B cell (primary cell): ENCODE data around the gene LGI4. TPM values are rescaled to one million over a fixed set of nuclear protein-coding genes. Genes with fewer than 3 reads are reported as not detected.

Source experiments
- ATAC-seq: fragments of 200-7000 bp; cut with Tn5 transposase; one replicate; pipeline ENCODE4 v1.10.0; 2021; ENCODE audit warnings: low read depth, mild to moderate bottlenecking, moderate number of reproducible peaks, moderate library complexity
- CTCF ChIA-PET: fragments of 350-600 bp; sonication (Branson Sonifier 250); formaldehyde crosslinking; loops from one replicate; lab custom pipeline; 2021; ENCODE audit warnings: antibody characterized with exemption, inconsistent platforms; lab: Charles Lee
- POLR2A ChIA-PET: fragments of 350-600 bp; sonication (Branson Sonifier 250); formaldehyde crosslinking; loops from one replicate; lab custom pipeline; 2021; ENCODE audit warnings: antibody characterized with exemption; lab: Charles Lee
- DNase-seq: peaks from one replicate; pipeline ENCODE4 v3.0.0; 2013
- H2AFZ ChIP-seq: 2 replicates; pipeline ENCODE4 v1.6.1; 2012; ENCODE audit warnings: mild to moderate bottlenecking, low read depth, low read length; ENCODE audit not compliant: insufficient read depth, poor library complexity, severe bottlenecking
- H3K27ac ChIP-seq, 2 donors: 1 replicate in 1 of 2; 2 replicates in 1 of 2; pipeline ENCODE4 v1.5.1; 2012 to 2013; ENCODE audit warnings: low read length in 2 of 2, mild to moderate bottlenecking in 2 of 2, moderate library complexity in 1 of 2
- H3K27me3 ChIP-seq, 4 experiments: fragments of 200-600 bp in 1 of 4; sonication (generic) in 1 of 4; replicated peaks in 1 of 4; 1 replicate in 2 of 4; 2 replicates in 2 of 4; pipeline versions ENCODE4 v1.6.1 to v1.7.0; 2013 to 2016; ENCODE audit warnings: low read length in 3 of 4, mild to moderate bottlenecking in 2 of 4, mixed read lengths in 1 of 4, moderate library complexity in 1 of 4; ENCODE audit not compliant: insufficient read depth in 4 of 4, control insufficient read depth in 3 of 4; ENCODE audit errors: control extremely low read depth in 1 of 4
- H3K36me3 ChIP-seq, 2 experiments: replicated peaks in 1 of 2; 1 replicate in 1 of 2; 2 replicates in 1 of 2; pipeline versions ENCODE4 v1.6.1 to v1.7.1; 2013; ENCODE audit warnings: low read length in 1 of 2; ENCODE audit not compliant: insufficient read depth in 2 of 2, control insufficient read depth in 1 of 2; ENCODE audit errors: control extremely low read depth in 1 of 2, extremely low read depth in 1 of 2
- H3K4me1 ChIP-seq, 2 donors: fragments of 200-600 bp in 1 of 2; sonication (generic) in 1 of 2; 1 replicate in 1 of 2; 2 replicates in 1 of 2; pipeline versions ENCODE4 v1.5.1 to v1.6.1; 2013 to 2017; ENCODE audit warnings: low read length in 2 of 2; ENCODE audit not compliant: control insufficient read depth in 2 of 2, insufficient read depth in 2 of 2
- H3K4me2 ChIP-seq: replicated peaks from 2 replicates; pipeline ENCODE3; 2012; ENCODE audit warnings: mild to moderate bottlenecking, low read depth, low read length; ENCODE audit not compliant: poor library complexity, severe bottlenecking
- H3K4me3 ChIP-seq, 5 experiments: fragments of 200-600 bp in 1 of 5; sonication (generic) in 1 of 5; 1 replicate in 3 of 5; 2 replicates in 2 of 5; pipeline versions ENCODE4 v1.5.1 to v1.7.0; 2011 to 2016; ENCODE audit warnings: low read length in 4 of 5, mild to moderate bottlenecking in 4 of 5, low read depth in 2 of 5, control low read depth in 1 of 5, moderate library complexity in 1 of 5; ENCODE audit not compliant: insufficient read depth in 1 of 5; ENCODE audit errors: control extremely low read depth in 1 of 5, extremely low read depth in 1 of 5
- H3K79me2 ChIP-seq: fragments of 200-600 bp; sonication (generic); one replicate; pipeline ENCODE4 v1.6.0; 2016; ENCODE audit warnings: low read length; ENCODE audit not compliant: control insufficient read depth, insufficient read depth
- H3K9ac ChIP-seq: fragments of 200-600 bp; sonication (generic); 2 replicates; pipeline ENCODE4 v1.6.1; 2017; ENCODE audit warnings: mild to moderate bottlenecking, low read length, moderate library complexity
- H3K9me3 ChIP-seq, 3 donors: one replicate each; pipeline versions ENCODE4 v1.6.1 to v1.7.1; 2013; ENCODE audit warnings: low read length in 2 of 3; ENCODE audit not compliant: control insufficient read depth in 2 of 3, insufficient read depth in 1 of 3; ENCODE audit errors: control extremely low read depth in 1 of 3
- H4K20me1 ChIP-seq: 2 replicates; pipeline ENCODE4 v1.6.0; 2012; ENCODE audit warnings: mild to moderate bottlenecking, low read length; ENCODE audit not compliant: insufficient read depth, control insufficient read depth, poor library complexity, severe bottlenecking
- H3K27ac Mint-ChIP-seq: one replicate; pipeline ENCODE4 v1.8.0; 2021; ENCODE audit warnings: mixed read lengths
- H3K27me3 Mint-ChIP-seq: one replicate; pipeline ENCODE4 v1.8.0; 2021; ENCODE audit warnings: mixed read lengths
- H3K4me1 Mint-ChIP-seq: one replicate; pipeline ENCODE4 v1.8.0; 2021; ENCODE audit warnings: mixed read lengths
- H3K4me3 Mint-ChIP-seq: one replicate; pipeline ENCODE4 v1.8.0; 2021; ENCODE audit warnings: mixed read lengths
- H3K9me3 Mint-ChIP-seq: one replicate; pipeline ENCODE4 v1.8.0; 2022; ENCODE audit warnings: mixed read lengths; ENCODE audit not compliant: insufficient read depth
- CTCF ChIP-seq: fragments of 200-600 bp; IDR thresholded peaks from one replicate; pipeline ENCODE4 v1.8.0; 2022; ENCODE audit warnings: antibody characterized with exemption, mild to moderate bottlenecking
- EZH2 ChIP-seq: IDR thresholded peaks from 2 replicates; pipeline ENCODE4 v1.6.1; 2012; ENCODE audit warnings: borderline replicate concordance, low read depth, mild to moderate bottlenecking, moderate library complexity, low read length; ENCODE audit not compliant: insufficient read depth, poor library complexity, severe bottlenecking
- WGBS: methylation state at CpG from one replicate; pipeline ENCODE4 v1.1.5; 2013; ENCODE audit warnings: missing lambda C conversion rate; ENCODE audit not compliant: insufficient coverage; 5-methylcytosine and 5-hydroxymethylcytosine counted together
- intact Hi-C: fragments of 100-400 bp; cut with micrococcal nuclease; formaldehyde crosslinking; loops from one replicate; pipeline ENCODE4 v1.10.0; 2022
- polyA plus RNA-seq: library from polyadenylated mRNA; depleted of rRNA; stranded (reverse); fragments of >200 nt; gene quantifications from 2 replicates; pipeline ENCODE4 v1.2.3, GENCODE V29; 2012
- total RNA-seq, 2 donors: library from RNA; stranded (reverse); fragments of 120-200 nt in 1 of 2; gene quantifications; 1 replicate in 1 of 2; 2 replicates in 1 of 2; pipeline versions ENCODE4 v1.2.3 to v1.2.4, GENCODE V29; 2013 to 2022

LGI4 gene
- total and polyA plus RNA-seq, 2 donors (not counting 1 experiment from before 2014, with no cell fraction given): 0.40 to 0.59 TPM

GRCh38 chr19:35181387-35181786, 46.5 kb upstream of the LGI4 start:
- Histone ChIP-seq H4K20me1 (no peaks in the 10 kb centered on the region), H3K36me3 (no peaks in the 10 kb centered on the region), H3K9ac (no peak overlapping the region), H3K4me1 (no peaks in the 10 kb centered on the region), H3K4me3 (no peak overlapping the region), H3K4me2 (no peak overlapping the region), H3K9me3 (peaks cover 1 to 8% (median 7%) of the 10 kb centered on the region in 3 donors), H3K79me2 (no peaks in the 10 kb centered on the region), H3K27ac (no peak overlapping the region), H2AFZ (no peak overlapping the region), H3K27me3 (no peaks in the 10 kb centered on the region)
- ATAC-seq (no peak), DNase-seq (no peak)
- no peak overlapping the region for H3K4me3 Mint-ChIP-seq
- TF ChIP-seq CTCF (no peak), EZH2 (no peak)
- ChIA-PET CTCF (interaction anchor here (1.4 kb wide), 1 partner anchor 40 kb away, joined by 4 read pairs; no protein-coding TSS in a partner anchor), POLR2A (no interaction called here)
- no peak overlapping the region for H3K27ac Mint-ChIP-seq
- WGBS: 82% methylated on average over 1 of the region's 1 CpG
- intact Hi-C loops: no loop called here
- H3K9me3 Mint-ChIP-seq: peaks cover 6% of the 10 kb centered on the region
- peaks cover 2% of the 10 kb centered on the region for H3K4me1 Mint-ChIP-seq
- H3K27me3 Mint-ChIP-seq: no peaks in the 10 kb centered on the region

GRCh38 chr19:35179830-35180229, 45.0 kb upstream of the LGI4 start:
- Mint-ChIP-seq H3K4me1 (peaks cover 2% of the 10 kb centered on the region), H3K27ac (no peak overlapping the region), H3K27me3 (no peaks in the 10 kb centered on the region), H3K9me3 (peaks cover 6% of the 10 kb centered on the region), H3K4me3 (no peak overlapping the region)
- H3K4me3 ChIP-seq: no peak overlapping the region
- TF ChIP-seq EZH2 (no peak), CTCF (no peak)
- no peak overlapping the region for H3K27ac ChIP-seq
- peaks cover 1 to 8% (median 8%) of the 10 kb centered on the region in 3 donors for H3K9me3 ChIP-seq
- H3K9ac ChIP-seq: no peak overlapping the region
- no peaks in the 10 kb centered on the region for H3K27me3 ChIP-seq
- no peak overlapping the region for H3K4me2 ChIP-seq
- ChIA-PET POLR2A (interaction anchor here (0.6 to 0.9 kb wide), 4 partner anchors 12 to 270 kb away, joined by 4 to 9 read pairs (median 4); no protein-coding TSS in a partner anchor), CTCF (interaction anchor here (0.6 to 3.2 kb wide), 4 partner anchors 26 to 315 kb away, joined by 3 to 9 read pairs (median 4); no protein-coding TSS in a partner anchor)
- no peaks in the 10 kb centered on the region for H3K4me1 ChIP-seq
- H4K20me1 ChIP-seq: no peaks in the 10 kb centered on the region
- no peak overlapping the region for H2AFZ ChIP-seq
- no peaks in the 10 kb centered on the region for H3K79me2 ChIP-seq
- ATAC-seq (no peak), DNase-seq (no peak)
- intact Hi-C loops: no loop called here
- WGBS: 57% methylated on average over 1 of the region's 3 CpGs
- no peaks in the 10 kb centered on the region for H3K36me3 ChIP-seq
